DND-41 (cell line): ENCODE measurements around the gene HKDC1.
A peak's percentile ranks its signal among the peaks of the same experiment; 100 is the strongest.

Experiments
- ATAC-seq: fragments of 200-7000 bp; cut with Tn5 transposase; 3 replicates; pipeline ENCODE4 v1.9.1; 2021; ENCODE audit warnings: low read depth; ENCODE audit not compliant: insufficient read depth
- DNase-seq: peaks from one replicate; pipeline ENCODE4 v3.0.0-alpha.2; 2020
- H2AFZ ChIP-seq: 2 replicates; pipeline ENCODE4 v1.6.0; 2012; ENCODE audit warnings: low read depth, low read length
- H3K27ac ChIP-seq: 2 replicates; pipeline ENCODE4 v1.5.1; 2012; ENCODE audit warnings: low read length, inconsistent platforms
- H3K27me3 ChIP-seq: fragments of 200-600 bp; sonication (generic); 2 replicates; pipeline ENCODE4 v1.6.0; 2012; ENCODE audit warnings: low read length, mild to moderate bottlenecking, inconsistent platforms; ENCODE audit not compliant: insufficient read depth, poor library complexity
- H3K36me3 ChIP-seq: 2 replicates; pipeline ENCODE4 v1.5.1; 2012; ENCODE audit warnings: low read length, inconsistent platforms; ENCODE audit not compliant: insufficient read depth
- H3K4me1 ChIP-seq: 2 replicates; pipeline ENCODE4 v1.5.1; 2012; ENCODE audit warnings: mild to moderate bottlenecking, low read length; ENCODE audit not compliant: insufficient read depth
- H3K4me2 ChIP-seq: 2 replicates; pipeline ENCODE4 v1.6.0; 2012; ENCODE audit warnings: mild to moderate bottlenecking, moderate library complexity, low read length, inconsistent platforms; ENCODE audit not compliant: insufficient read depth
- H3K4me3 ChIP-seq, 2 experiments: fragments of 200-600 bp in 1 of 2; shearing (Covaris generic) in 1 of 2; 2 replicates each; pipeline ENCODE4 v1.5.1; 2012 to 2016; ENCODE audit warnings: inconsistent platforms in 2 of 2, low read length in 2 of 2, mild to moderate bottlenecking in 2 of 2, low read depth in 1 of 2, moderate library complexity in 1 of 2
- H3K79me2 ChIP-seq: 2 replicates; pipeline ENCODE4 v1.6.0; 2012; ENCODE audit warnings: low read length, inconsistent platforms; ENCODE audit not compliant: insufficient read depth
- H3K9ac ChIP-seq: 2 replicates; pipeline ENCODE4 v1.6.0; 2012; ENCODE audit warnings: low read depth, mild to moderate bottlenecking, inconsistent platforms, low read length, moderate library complexity
- H3K9me3 ChIP-seq: 2 replicates; pipeline ENCODE4 v1.5.1; 2012; ENCODE audit warnings: low read length, moderate library complexity, mild to moderate bottlenecking, inconsistent platforms; ENCODE audit not compliant: insufficient read depth, severe bottlenecking
- H4K20me1 ChIP-seq: 2 replicates; pipeline ENCODE4 v1.6.0; 2012; ENCODE audit warnings: low read length; ENCODE audit not compliant: insufficient read depth
- EZH2 ChIP-seq: IDR thresholded peaks from 3 replicates; pipeline ENCODE4 v1.6.1; 2012; ENCODE audit warnings: borderline replicate concordance, low read depth, mild to moderate bottlenecking, moderate library complexity, low read length, inconsistent platforms; ENCODE audit not compliant: severe bottlenecking
- TF ChIP-seq, protein P1 (sequence below): IDR thresholded peaks from 2 replicates; pipeline ENCODE4 v1.5.1; 2012; ENCODE audit warnings: borderline replicate concordance, low read length, moderate library complexity, mild to moderate bottlenecking; ENCODE audit not compliant: poor library complexity, severe bottlenecking; ENCODE audit errors: extremely low read depth

HKDC1 gene

DNA sequence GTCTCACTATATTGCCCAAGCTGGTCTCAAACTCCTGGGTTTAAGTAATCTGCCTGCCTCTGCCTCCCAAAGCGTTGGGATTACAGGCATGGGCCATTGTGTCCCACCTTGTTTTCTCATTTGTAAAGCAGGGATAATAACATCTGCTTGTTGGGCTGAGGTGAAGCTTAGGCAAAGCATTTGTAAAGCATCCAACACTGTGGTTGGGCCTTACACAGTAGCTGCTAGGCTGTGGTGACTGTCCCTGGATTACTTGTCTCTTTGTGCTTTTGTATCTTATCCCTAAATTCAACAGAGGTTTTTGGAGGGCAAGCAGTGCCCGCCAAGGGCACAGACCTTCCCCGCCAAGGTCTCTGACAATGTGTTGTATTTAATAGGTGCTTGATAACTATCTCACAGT lies 14.3 kb downstream of the HKDC1 start:
- H3K4me3 ChIP-seq, result no peak overlapping the region
- no peaks in the 10 kb centered on the region for H3K79me2 ChIP-seq
- no peaks in the 10 kb centered on the region for H3K36me3 ChIP-seq
- no peak for ATAC-seq
- H3K4me2 ChIP-seq, result no peak overlapping the region
- no peaks in the 10 kb centered on the region for H4K20me1 ChIP-seq
- TF ChIP-seq, protein P1, sequence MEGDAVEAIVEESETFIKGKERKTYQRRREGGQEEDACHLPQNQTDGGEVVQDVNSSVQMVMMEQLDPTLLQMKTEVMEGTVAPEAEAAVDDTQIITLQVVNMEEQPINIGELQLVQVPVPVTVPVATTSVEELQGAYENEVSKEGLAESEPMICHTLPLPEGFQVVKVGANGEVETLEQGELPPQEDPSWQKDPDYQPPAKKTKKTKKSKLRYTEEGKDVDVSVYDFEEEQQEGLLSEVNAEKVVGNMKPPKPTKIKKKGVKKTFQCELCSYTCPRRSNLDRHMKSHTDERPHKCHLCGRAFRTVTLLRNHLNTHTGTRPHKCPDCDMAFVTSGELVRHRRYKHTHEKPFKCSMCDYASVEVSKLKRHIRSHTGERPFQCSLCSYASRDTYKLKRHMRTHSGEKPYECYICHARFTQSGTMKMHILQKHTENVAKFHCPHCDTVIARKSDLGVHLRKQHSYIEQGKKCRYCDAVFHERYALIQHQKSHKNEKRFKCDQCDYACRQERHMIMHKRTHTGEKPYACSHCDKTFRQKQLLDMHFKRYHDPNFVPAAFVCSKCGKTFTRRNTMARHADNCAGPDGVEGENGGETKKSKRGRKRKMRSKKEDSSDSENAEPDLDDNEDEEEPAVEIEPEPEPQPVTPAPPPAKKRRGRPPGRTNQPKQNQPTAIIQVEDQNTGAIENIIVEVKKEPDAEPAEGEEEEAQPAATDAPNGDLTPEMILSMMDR, result no peak
- no peak for TF ChIP-seq EZH2
- H3K4me1 ChIP-seq, result peaks cover 1% of the 10 kb centered on the region
- no peak overlapping the region for H3K27ac ChIP-seq
- no peak for DNase-seq
- no peak overlapping the region for H3K9ac ChIP-seq
- no peak overlapping the region for H2AFZ ChIP-seq
- no peaks in the 10 kb centered on the region for H3K27me3 ChIP-seq
- H3K9me3 ChIP-seq, result no peaks in the 10 kb centered on the region

DNA sequence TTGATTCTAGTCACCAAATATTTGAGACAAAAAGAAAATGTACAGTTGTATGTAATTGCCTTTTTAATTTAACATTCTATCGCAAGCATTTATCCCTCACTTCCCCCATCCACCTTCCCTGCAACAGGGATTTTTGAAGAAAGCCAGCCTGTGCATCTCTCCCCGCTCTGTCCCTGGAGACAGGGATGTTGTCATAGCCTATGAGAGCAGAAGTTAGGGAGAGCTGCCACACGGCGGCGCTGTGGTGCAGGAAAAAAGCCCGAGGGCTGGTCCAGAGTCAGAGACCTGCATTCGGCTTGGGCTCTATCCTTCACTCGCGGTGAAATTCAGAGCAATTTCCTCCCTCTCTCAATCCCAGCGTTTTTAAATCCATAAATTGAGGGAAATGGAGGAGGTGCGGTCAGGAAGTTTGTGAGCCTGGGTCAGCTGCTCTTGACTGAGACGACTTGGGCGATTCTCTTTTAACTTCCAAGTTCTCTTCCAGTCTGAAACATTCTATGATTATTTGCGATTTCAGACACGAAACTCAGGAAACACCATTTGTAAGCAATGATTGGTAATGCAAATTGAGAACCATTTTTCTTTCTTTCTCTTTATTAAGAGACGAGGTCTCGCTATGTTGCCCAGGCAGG lies 17.5 kb downstream of the HKDC1 start:
- H3K9me3 ChIP-seq, result no peaks in the 10 kb centered on the region
- no peaks in the 10 kb centered on the region for H4K20me1 ChIP-seq
- no peaks in the 10 kb centered on the region for H3K36me3 ChIP-seq
- no peak for TF ChIP-seq EZH2
- TF ChIP-seq, protein P1, result peak; percentile 90
- no peak overlapping the region for H3K27ac ChIP-seq
- ATAC-seq, result peak; percentile 100
- H3K4me1 ChIP-seq, result no peaks in the 10 kb centered on the region
- no peaks in the 10 kb centered on the region for H3K79me2 ChIP-seq
- no peak overlapping the region for H3K4me3 ChIP-seq
- no peaks in the 10 kb centered on the region for H3K27me3 ChIP-seq
- no peak overlapping the region for H3K9ac ChIP-seq
- peak overlapping the region; percentile 19; the same call in 1 of the 2 replicates for H2AFZ ChIP-seq
- H3K4me2 ChIP-seq, result no peak overlapping the region
- peak; percentile 83 for DNase-seq

DNA sequence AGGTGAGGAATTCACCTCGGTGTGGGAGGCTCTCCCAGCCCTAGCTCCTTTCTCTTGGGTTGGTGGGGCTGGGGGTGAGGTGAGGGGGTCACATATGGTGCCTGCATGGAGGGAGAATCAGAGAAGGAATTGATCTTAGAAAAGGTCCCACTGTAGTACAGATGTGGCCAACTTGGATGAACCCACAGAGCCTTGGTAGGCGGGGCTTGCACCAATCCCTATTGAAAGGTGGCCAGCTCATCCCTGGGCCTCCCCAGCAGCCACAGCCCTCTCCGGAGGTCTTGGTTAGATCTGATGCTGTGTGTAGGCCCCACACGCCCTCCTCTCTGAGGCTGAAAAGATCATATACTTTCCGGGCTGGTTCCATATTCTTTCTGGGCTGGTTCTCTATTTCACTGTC lies 19.0 kb downstream of the HKDC1 start:
- Histone ChIP-seq H3K4me2 (no peak overlapping the region), H3K9ac (no peak overlapping the region), H4K20me1 (no peaks in the 10 kb centered on the region), H2AFZ (no peak overlapping the region), H3K27me3 (no peaks in the 10 kb centered on the region), H3K36me3 (no peaks in the 10 kb centered on the region), H3K9me3 (no peaks in the 10 kb centered on the region), H3K4me3 (no peak overlapping the region), H3K27ac (no peak overlapping the region), H3K79me2 (no peaks in the 10 kb centered on the region), H3K4me1 (no peaks in the 10 kb centered on the region)
- TF ChIP-seq, protein P1, result no peak
- TF ChIP-seq EZH2, result no peak
- ATAC-seq (no peak), DNase-seq (no peak)
